WTC11 (cell line): ENCODE results near the gene SMARCE1.

ENCODE experiments used
- FOXJ3 ChIP-seq: sonication (generic); formaldehyde crosslinking; IDR thresholded peaks from 2 replicates; pipeline ENCODE4 v1.9.0; 2021; ENCODE audit warnings: missing genetic modification reagents, mild to moderate bottlenecking, borderline replicate concordance
- USF2 ChIP-seq: sonication (generic); formaldehyde crosslinking; IDR thresholded peaks from 2 replicates; pipeline ENCODE4 v1.8.1; 2023; ENCODE audit warnings: mild to moderate bottlenecking, missing genetic modification reagents, moderate library complexity
- ZBTB43 ChIP-seq: sonication (generic); formaldehyde crosslinking; IDR thresholded peaks from 2 replicates; pipeline ENCODE4 v1.8.1; 2023; ENCODE audit warnings: mild to moderate bottlenecking, missing genetic modification reagents
- TF ChIP-seq, protein P1 (sequence below): fragments of 200-600 bp; IDR thresholded peaks from 2 replicates; pipeline ENCODE4 v1.8.0; 2022; ENCODE audit warnings: antibody characterized with exemption

DNA sequence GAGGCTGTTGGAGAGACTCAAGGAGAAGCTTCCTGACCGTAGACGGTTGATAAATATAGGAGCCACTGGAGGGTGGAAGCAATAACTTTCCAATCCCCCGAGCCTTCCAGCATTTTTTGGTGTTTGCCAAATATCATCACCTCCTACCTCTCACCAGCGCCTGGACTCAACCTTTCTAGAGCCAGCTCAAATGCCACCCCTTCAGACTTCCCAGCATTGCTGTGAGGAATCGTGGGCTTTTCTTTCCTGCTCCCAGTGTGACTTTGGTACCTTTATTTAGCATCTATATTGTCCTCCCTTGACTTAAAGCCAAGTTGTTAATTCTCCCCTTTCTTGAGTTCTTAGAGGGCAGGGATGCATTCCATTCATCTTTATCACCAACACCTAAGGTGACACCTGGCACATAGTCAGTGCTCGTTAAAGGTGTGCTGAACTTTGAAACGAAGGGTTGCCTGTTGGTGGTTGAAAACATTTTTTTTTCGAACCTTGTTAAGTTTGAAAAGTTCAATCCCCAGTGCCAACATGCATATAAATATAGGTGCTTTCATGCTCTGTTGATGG is 47.1 kb downstream of the SMARCE1 start:
- TF ChIP-seq ZBTB43 (CRISPR knock-in tag): no peak
- TF ChIP-seq, protein P1, sequence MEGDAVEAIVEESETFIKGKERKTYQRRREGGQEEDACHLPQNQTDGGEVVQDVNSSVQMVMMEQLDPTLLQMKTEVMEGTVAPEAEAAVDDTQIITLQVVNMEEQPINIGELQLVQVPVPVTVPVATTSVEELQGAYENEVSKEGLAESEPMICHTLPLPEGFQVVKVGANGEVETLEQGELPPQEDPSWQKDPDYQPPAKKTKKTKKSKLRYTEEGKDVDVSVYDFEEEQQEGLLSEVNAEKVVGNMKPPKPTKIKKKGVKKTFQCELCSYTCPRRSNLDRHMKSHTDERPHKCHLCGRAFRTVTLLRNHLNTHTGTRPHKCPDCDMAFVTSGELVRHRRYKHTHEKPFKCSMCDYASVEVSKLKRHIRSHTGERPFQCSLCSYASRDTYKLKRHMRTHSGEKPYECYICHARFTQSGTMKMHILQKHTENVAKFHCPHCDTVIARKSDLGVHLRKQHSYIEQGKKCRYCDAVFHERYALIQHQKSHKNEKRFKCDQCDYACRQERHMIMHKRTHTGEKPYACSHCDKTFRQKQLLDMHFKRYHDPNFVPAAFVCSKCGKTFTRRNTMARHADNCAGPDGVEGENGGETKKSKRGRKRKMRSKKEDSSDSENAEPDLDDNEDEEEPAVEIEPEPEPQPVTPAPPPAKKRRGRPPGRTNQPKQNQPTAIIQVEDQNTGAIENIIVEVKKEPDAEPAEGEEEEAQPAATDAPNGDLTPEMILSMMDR: no peak
- no peak for TF ChIP-seq FOXJ3
- no peak for TF ChIP-seq USF2 (CRISPR knock-in tag)
